ENCODE results near the gene TUBGCP6.

The TUBGCP6 gene

DNA sequence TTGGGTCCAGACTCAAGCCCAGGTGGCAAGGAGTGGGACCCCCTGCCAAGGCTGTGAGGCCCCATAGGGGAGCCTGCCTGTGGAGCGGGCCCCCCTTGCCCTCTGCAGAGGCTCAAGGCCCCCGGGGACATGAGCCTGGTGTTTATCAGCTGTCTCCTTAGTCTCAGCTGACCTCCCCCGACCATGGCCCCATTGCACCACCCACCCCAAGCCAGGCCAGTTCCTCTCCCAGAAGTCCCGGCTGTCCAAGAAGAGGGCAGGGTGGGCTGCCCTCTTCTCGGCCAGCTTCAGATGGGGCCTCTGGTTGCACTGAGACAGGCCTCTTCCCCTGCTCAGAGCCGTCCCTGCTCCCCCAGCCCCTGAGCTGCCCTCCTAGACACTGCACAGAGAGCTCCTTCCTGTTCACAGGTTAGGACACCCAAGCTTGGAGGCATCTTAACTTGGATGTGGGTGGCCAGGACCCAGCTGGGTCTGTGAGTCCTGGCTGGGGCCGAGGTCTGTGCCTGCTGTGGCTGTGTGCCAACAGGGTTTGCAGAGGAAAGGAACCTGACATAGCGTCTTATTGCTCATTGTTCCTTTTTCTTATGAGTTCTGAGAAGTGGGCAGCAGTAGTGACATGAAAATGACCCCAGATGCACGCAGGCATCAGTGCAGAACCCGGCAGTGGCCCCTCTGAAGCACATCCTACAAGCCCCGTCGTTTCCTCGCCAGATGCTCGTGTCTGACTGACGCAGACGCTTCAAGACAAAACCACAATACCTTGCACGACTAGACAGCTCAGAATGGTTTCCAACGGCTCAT is 53.7 kb downstream of the TUBGCP6 start:
- no peak for DNase-seq

GRCh38 chr22:50190182-50190940 is 54.5 kb downstream of the TUBGCP6 start:
- DNase-seq, result peak; percentile 71

DNA sequence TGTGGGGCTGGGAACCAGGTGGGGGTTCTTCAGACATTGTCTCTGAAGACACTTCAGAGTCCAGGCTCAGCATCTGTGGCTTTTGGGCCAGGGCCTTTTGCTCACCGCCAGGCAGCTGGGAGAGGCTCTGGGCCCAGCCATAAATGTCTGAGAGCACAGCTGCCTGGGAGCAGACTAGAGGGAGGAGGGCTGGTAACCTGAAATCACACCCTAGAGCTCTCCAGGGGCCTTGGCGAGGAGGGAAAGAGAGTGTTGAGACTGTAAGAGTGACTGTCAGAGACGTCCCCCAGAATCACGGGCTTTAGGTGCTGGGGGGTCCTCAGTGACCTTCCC is 55.0 kb downstream of the TUBGCP6 start:
- no peak for DNase-seq

GRCh38 chr22:50189184-50189848 is 55.5 kb downstream of the TUBGCP6 start:
- DNase-seq, result no peak

- no peak for DNase-seq
Observed at GRCh38 chr22:50188356-50188755, 56.5 kb downstream of the TUBGCP6 start.

- DNase-seq, result peak; percentile 36
Observed at GRCh38 chr22:50186761-50187523, 57.9 kb downstream of the TUBGCP6 start.

GRCh38 chr22:50186181-50186714 is 58.6 kb downstream of the TUBGCP6 start:
- no peak for DNase-seq

DNA sequence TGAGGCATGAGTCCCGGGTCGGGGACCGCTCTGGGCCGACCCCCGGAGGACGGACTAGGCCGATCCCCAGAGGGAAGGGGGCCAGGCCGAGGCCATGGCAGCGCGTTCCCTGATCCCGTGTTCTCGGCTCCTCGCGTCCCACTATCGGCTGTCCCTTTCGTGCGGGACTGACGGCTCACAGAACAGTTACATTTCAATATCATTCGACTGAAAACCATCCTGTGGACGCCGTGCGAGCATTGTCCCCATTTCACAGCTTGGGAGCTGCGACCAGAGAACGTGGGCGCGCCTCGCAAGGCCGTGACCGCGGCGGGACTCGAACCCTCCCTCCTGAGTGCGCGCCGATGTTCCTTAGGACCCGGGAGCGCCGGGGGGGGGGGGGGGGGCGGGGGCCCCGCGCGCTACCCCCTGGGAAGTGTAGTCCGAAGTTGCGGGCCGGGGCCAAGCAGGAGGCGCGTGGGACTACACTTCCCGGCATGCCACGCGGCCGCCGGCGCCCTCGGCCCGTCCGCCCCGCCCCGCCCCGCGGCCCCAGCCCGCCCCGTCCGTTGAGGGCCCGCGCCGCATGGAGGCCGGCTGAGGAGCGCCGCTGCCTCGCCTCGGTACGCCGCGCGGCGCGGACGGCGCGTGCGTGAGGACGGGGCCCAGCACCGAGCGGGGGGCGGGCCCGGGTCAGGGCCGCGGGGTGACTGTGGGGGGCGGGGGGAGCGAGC is 59.3 kb downstream of the TUBGCP6 start, which contains the start of gene TRABD:
Gene TRABD, plus strand, starts transcription at position 539 of the 713 bp plus-strand sequence. CDS start 7,148 bp downstream, outside the sequence.
- DNase-seq, result peak; percentile 82

DNA sequence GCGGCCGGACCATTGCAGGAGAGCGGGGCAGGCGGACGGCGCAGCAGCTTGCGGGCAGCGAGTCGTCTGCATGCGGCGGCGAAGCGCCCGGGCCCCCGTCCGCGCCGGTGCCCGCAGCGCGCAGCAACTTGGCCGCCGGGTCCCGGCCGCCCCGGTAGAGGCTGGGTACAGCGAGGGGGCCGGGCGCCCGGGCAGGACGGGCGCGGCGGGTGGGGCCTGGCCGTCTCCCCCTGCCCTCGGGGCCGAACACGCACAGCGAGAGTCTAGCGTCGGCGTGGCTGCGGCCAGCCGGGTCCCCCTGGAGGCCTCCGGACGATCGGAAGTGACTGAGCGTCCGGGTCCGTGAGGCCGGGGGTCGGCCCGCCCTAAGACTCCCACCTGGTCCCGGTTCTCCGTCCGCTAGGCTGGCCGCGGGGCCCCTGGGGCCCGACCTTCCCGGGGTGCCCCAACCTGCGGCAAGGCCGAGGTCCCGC is 59.9 kb downstream of the TUBGCP6 start:
- no peak for DNase-seq

- peak; percentile 36 for DNase-seq
Observed at GRCh38 chr22:50184004-50184901, 60.6 kb downstream of the TUBGCP6 start.

DNA sequence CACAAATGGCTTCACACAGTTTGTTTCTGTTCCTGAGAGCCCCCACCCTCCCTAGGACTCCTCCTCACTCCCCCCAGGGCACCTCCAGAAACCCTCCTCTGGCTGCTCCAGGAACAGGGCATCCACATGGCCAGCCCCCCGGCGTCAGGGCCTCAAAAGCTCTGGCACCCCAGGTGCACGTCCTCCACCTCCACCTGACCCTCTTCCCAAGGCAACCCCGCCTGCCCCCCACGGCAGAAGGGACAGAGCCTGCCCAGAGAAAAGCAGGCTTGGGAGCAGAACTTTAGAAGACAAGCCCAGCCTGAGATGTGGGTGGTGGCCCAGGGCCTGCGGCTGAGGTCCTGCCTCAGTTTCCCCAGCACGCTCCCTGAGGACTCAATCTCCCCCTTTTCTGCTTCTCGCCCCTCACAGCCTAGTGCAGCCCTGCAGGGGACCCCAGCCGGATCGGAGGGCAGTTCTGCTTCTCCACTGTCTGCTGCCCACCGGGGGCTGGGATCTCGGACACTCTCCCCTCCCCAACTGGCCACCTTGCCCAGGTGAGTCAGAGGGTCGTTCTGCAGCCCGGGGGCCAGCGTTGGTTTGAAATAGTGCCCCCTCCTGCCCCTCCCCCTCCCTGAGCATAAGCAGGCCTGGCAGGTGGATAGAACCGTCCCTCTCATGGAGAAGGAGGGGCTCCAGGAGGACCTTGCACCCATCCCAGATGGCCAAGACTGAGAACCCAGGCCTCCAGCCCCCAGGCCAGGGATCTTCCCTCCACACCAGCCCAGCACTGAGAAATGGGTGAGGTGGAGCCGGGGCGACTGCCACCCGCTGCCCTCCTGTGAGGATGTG is 61.5 kb downstream of the TUBGCP6 start:
- DNase-seq, result no peak

DNA sequence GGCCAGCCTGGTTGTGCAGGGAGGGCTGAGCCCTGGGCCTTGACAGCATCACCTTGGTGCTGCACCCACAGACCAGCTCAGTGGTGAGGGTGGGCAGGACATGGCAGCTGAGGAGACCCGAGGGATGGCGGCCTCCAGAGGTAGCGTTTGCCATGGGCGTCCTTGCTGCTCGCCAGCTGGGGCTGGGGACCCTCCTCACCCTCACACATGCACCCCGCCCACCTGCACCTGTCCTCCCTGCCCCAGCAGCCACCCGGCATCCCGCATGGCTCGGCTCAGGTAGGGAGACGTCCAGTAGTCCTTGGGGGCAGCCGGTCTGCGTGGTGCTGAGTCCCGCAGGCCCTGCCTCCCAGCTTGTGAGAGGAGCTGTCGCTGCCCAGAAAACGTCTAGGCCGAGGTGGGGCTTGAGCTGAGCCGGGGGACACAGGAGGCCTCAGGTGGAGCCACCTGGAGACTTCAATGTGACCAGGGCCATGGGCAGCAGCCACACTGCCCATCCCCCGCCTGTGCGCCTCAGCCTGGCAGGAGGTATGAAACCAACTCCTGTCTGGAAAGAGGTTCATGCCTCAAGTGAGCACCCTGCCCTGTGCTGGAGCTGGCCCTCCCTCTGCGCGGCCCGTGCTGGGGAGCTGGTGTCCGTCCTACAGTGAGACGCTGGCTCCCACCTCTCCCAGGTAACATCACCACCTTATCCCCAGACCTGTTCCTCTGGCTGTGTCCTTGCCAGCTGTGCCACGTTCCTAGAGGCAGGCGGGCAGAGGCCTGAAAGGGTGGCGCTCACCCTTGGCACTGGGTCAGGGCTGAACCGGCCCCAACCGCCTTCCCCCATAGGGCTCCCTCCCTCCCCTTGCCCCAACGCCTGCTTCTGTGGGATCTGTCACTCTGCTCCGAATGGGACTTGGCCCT is 62.4 kb downstream of the TUBGCP6 start:
- no peak for DNase-seq

DNA sequence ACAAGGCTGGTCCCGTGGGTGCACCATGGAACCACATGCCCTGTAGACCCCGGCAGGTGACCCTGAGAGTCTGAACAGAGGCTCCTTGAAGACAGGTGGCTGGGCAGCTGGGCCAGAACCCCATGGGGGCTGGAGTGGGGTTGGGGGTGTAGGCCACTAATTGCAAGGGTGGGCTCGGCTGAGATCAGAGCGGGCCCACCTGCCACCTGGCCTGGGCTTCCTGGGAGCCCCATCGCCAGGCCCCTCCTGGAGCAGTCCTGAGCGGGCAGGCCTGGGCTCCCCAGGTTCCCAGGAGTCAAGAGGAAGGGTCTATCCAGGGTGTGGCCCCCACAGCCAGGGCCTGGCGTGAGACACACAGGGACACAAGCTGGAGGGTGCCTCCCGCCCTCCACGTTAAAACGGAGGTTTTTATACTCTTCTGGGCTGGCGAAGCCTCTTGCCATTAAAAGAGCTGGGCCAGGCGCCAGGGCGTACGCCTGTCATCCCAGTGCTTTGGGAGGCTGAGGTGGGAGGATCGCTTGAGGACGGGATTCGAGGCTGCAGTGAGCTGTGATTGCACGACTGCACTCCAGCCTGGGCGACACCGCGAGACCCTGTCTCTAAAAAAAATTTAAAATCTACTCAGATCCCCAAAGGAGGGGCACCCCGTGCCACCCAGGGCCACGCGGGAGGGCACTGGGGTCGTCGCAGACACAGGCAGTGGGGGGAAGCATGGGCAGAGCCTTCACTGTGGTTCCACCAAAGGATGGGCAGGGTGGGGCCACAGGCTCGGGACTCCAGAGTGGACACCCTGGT is 63.9 kb downstream of the TUBGCP6 start:
- DNase-seq, result no peak

GRCh38 chr22:50179937-50180726 is 64.7 kb downstream of the TUBGCP6 start:
- DNase-seq, result no peak

DNA sequence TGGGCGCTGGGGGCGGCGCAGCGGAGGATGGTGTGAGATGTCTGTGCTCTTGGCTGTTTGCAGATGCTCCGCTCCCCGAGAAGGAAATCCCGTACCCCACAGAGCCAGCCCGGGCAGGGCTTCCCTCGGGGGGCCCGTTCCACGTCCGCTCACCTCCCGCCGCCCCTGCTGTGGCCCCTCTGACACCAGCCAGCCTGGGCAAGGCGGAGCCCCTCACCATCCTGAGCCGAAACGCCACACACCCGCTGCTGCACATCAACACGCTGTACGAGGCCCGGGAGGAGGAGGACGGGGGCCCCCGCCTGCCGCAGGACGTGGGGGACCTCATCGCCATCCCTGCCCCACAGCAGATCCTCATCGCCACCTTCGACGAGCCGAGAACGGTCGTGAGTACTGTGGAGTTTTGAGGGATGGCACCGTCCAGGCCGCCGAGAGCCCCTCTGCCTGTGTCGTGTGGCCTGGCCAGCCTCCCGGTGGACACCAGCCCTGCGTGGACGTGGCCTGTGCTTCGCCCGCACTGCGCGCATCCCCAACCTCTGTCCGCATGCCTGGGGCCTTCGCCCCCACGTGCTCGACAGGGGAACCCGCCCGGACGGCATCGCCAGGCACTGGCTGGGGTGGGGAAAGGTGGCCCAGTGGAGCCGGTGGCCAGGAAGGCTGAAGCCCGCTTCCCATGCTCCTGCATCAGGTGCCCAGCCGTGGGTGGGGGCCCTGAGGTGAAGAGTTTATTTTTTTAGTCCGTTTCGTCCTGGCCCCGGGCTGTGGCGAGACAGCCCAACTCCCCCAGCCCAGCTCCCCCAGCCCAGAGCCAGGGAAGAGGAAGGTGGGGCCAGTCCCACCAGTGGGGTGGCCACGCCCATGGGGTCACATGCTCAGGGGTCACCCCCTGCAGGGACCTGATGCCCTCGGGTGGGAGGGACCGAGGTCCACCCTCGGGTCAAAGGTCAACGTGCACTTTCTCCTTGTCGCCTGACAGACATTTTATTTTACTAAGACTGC is 65.7 kb downstream of the TUBGCP6 start:
- no peak for DNase-seq

DNA sequence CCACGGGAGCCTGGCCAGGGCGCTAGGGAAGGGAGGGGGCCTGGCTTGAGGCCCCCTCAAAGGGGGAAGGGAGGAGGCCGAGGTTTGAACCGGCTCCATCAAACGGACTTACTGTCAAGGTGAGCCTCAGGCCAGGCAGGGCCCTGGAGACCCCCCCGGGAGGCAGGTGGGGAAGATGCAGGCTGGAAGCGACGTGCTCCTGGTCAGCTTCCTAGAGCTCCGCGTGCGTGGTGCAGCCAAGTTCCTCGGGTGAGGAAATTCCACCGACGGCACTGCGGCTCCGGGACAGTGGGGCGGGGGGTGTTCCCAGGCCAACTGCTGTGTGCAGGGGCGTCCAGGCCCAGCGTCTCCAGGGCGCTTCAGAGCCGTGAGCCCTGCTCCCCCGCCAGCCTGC is 66.4 kb downstream of the TUBGCP6 start:
- DNase-seq, result no peak

All from retina (tissue), 1 donor.